Gastroesophageal sphincter (tissue), 4 donors: ENCODE data around the gene PLEKHA8. TPM values are rescaled to one million over a fixed set of nuclear protein-coding genes. Genes with fewer than 3 reads are reported as not detected.

Experiments
- ATAC-seq: fragments of 150-250 bp; one replicate; pipeline ENCODE4 v1.9.1; 2016; ENCODE audit warnings: mild to moderate bottlenecking, moderate library complexity
- H3K27ac ChIP-seq, 4 donors: fragments of 200-600 bp; sonication (generic) in 3 of 4; 1 replicate in 3 of 4; 2 replicates in 1 of 4; pipeline ENCODE4 v1.5.1; 2016 to 2019
- H3K27me3 ChIP-seq: fragments of 200-600 bp; sonication (generic); one replicate; pipeline ENCODE4 v1.5.1; 2019
- H3K36me3 ChIP-seq, 2 donors: fragments of 200-600 bp; sonication (generic); one replicate each; pipeline ENCODE4 v1.5.1; 2019; ENCODE audit warnings: control low read depth in 1 of 2
- H3K4me1 ChIP-seq, 3 donors: fragments of 200-600 bp; sonication (generic); 1 replicate in 2 of 3; 2 replicates in 1 of 3; pipeline ENCODE4 v1.5.1; 2016 to 2019; ENCODE audit warnings: control low read depth in 2 of 3
- H3K4me3 ChIP-seq, 2 donors: fragments of 200-600 bp; sonication (generic); one replicate each; pipeline ENCODE4 v1.5.1; 2019; ENCODE audit warnings: mild to moderate bottlenecking in 1 of 2, moderate library complexity in 1 of 2
- H3K9me3 ChIP-seq, 3 donors: fragments of 200-600 bp; sonication (generic); one replicate each; pipeline ENCODE4 v1.5.1; 2017 to 2019; ENCODE audit warnings: control low read depth in 2 of 3
- CTCF ChIP-seq, 4 experiments: fragments of 200-600 bp in 2 of 4; fragments of 450-650 bp in 2 of 4; sonication (generic) in 1 of 4; IDR thresholded peaks; one replicate each; pipeline ENCODE4 v1.5.1; 2017 to 2019; ENCODE audit warnings: antibody characterized with exemption in 4 of 4, mild to moderate bottlenecking in 2 of 4, moderate library complexity in 2 of 4
- EP300 ChIP-seq: sonication (generic); formaldehyde crosslinking; IDR thresholded peaks from one replicate; pipeline ENCODE4 v1.6.1; 2017; ENCODE audit warnings: antibody characterized with exemption, mild to moderate bottlenecking
- POLR2A ChIP-seq, 2 donors: fragments of 450-650 bp; IDR thresholded peaks; one replicate each; pipeline ENCODE4 v1.6.1; 2017; ENCODE audit warnings: antibody characterized with exemption in 2 of 2, mild to moderate bottlenecking in 2 of 2, moderate library complexity in 1 of 2
- POLR2AphosphoS5 ChIP-seq: sonication (generic); formaldehyde crosslinking; IDR thresholded peaks from one replicate; pipeline ENCODE4 v1.6.1; 2017; ENCODE audit warnings: antibody characterized with exemption
- WGBS, 2 donors: methylation state at CpG; one replicate each; pipeline ENCODE4 v1.1.5; 2018; ENCODE audit warnings: low coverage in 1 of 2; 5-methylcytosine and 5-hydroxymethylcytosine counted together
- total RNA-seq, 4 donors: library from RNA; depleted of rRNA; stranded (reverse); fragments of >200 nt; gene quantifications; one replicate each; pipeline ENCODE4 v1.1.0, GENCODE V29; 2016

PLEKHA8 gene
- total RNA-seq, 4 donors from 2014 or later: 7.5 to 16.3 (median 11.4) TPM

GRCh38 chr7:30036220-30036619 lies 8.0 kb downstream of the PLEKHA8 start:
- no peak for ATAC-seq
- Histone ChIP-seq H3K27me3 (no peaks in the 10 kb centered on the region), H3K4me1 (peaks cover 0 to 47% (median 4%) of the 10 kb centered on the region in 3 donors), H3K36me3 (no peaks in the 10 kb centered on the region), H3K4me3 (no peak overlapping the region), H3K9me3 (no peaks in the 10 kb centered on the region), H3K27ac (no peak overlapping the region)
- TF ChIP-seq EP300: no peak
- TF ChIP-seq CTCF (IDR thresholded peaks at IDR 0.05): no peak
- TF ChIP-seq POLR2A (IDR thresholded peaks at IDR 0.05): no peak
- no peak for TF ChIP-seq POLR2AphosphoS5
- WGBS, 2 donors: 33 to 100% methylated on average over 1 to 2 of the region's 2 CpGs

GRCh38 chr7:30038196-30038980 lies 10.2 kb downstream of the PLEKHA8 start:
- no peaks in the 10 kb centered on the region for H3K27me3 ChIP-seq
- H3K36me3 ChIP-seq: no peaks in the 10 kb centered on the region
- TF ChIP-seq POLR2A (IDR thresholded peaks at IDR 0.05) (no peak), POLR2AphosphoS5 (peak; percentile 21)
- 69 to 74% methylated on average over 3 of the region's 3 CpGs for WGBS, 2 donors
- H3K4me1 ChIP-seq: peaks cover 0 to 40% (median 4%) of the 10 kb centered on the region in 3 donors
- peak overlapping the region in 1 of 4 donors; percentile 1 for H3K27ac ChIP-seq
- ATAC-seq: peak; percentile 88
- H3K9me3 ChIP-seq: no peaks in the 10 kb centered on the region
- no peak overlapping the region for H3K4me3 ChIP-seq

- Histone ChIP-seq H3K36me3 (peaks cover 0 to 7% of the 10 kb centered on the region in 2 donors), H3K4me3 (no peak overlapping the region), H3K27me3 (no peaks in the 10 kb centered on the region), H3K27ac (no peak overlapping the region), H3K4me1 (peaks cover 0 to 40% (median 4%) of the 10 kb centered on the region in 3 donors), H3K9me3 (no peaks in the 10 kb centered on the region)
- TF ChIP-seq POLR2A (IDR thresholded peaks at IDR 0.05): no peak
- no peak for TF ChIP-seq EP300
- TF ChIP-seq POLR2AphosphoS5: no peak
- TF ChIP-seq CTCF (IDR thresholded peaks at IDR 0.05): no peak
- peak; percentile 74 for ATAC-seq
Measured at GRCh38 chr7:30040938-30041337, 12.7 kb downstream of the PLEKHA8 start.

GRCh38 chr7:30041526-30042269 lies 13.5 kb downstream of the PLEKHA8 start:
- Histone ChIP-seq H3K4me3 (no peak overlapping the region), H3K36me3 (peaks cover 3 to 14% of the 10 kb centered on the region in 2 donors), H3K27ac (no peak overlapping the region), H3K9me3 (no peaks in the 10 kb centered on the region), H3K4me1 (peaks cover 0 to 40% (median 4%) of the 10 kb centered on the region in 3 donors), H3K27me3 (no peaks in the 10 kb centered on the region)
- no peak for ATAC-seq
- WGBS, 2 donors: 86 to 94% methylated on average over 2 to 4 of the region's 4 CpGs
- TF ChIP-seq POLR2AphosphoS5 (no peak), EP300 (no peak), CTCF (IDR thresholded peaks at IDR 0.05) (no peak), POLR2A (IDR thresholded peaks at IDR 0.05) (no peak)

GRCh38 chr7:30046127-30046770 lies 18.0 kb downstream of the PLEKHA8 start:
- Histone ChIP-seq H3K4me3 (no peak overlapping the region), H3K36me3 (peaks cover 3 to 59% of the 10 kb centered on the region in 2 donors), H3K27ac (no peak overlapping the region), H3K9me3 (no peaks in the 10 kb centered on the region), H3K27me3 (no peaks in the 10 kb centered on the region), H3K4me1 (peaks cover 0 to 4% (median 0%) of the 10 kb centered on the region in 3 donors)
- no peak for ATAC-seq
- 87 to 91% methylated on average over 3 of the region's 3 CpGs for WGBS, 2 donors
- TF ChIP-seq CTCF (IDR thresholded peaks at IDR 0.05) (no peak), POLR2A (IDR thresholded peaks at IDR 0.05) (no peak), EP300 (no peak), POLR2AphosphoS5 (no peak)
